ENCODE measurements around the gene ZHX3. TPM values are rescaled to one million over a fixed set of nuclear protein-coding genes. Genes with fewer than 3 reads are reported as not detected.

ZHX3 gene
- polyA plus RNA-seq, 1 experiment = 24.1 TPM

GRCh38 chr20:41226426-41226825 lies 91.1 kb downstream of the ZHX3 start:
- CTCF ChIA-PET = interaction anchor here (5.8 kb wide), 1 partner anchor 54 kb away, joined by 36 read pairs; no protein-coding TSS in a partner anchor

GRCh38 chr20:41225091-41225490 lies 92.4 kb downstream of the ZHX3 start:
- CTCF ChIA-PET = interaction anchor here (1.6 to 5.8 kb wide), 4 partner anchors 7 to 186 kb away, joined by 5 to 43 read pairs (median 22); no protein-coding TSS in a partner anchor
- no peaks in the 10 kb centered on the region for H3K27me3 ChIP-seq (ENCODE audit: control insufficient read depth, insufficient read depth, low read length)
- no peak for DNase-seq (ENCODE audit: low read depth, low spot score)
- no peak overlapping the region for H3K27ac ChIP-seq (ENCODE audit: low read depth, low read length)
- TF ChIP-seq CTCF (IDR thresholded peaks at IDR 0.05; ENCODE audit: low read depth, low read length) = no peak
- H3K9me3 ChIP-seq (ENCODE audit: control insufficient read depth, insufficient read depth, low read length) = no peaks in the 10 kb centered on the region
- no peak overlapping the region for H3K4me3 ChIP-seq (ENCODE audit: low read depth, low read length)
- POLR2A ChIA-PET = no interaction called here

More at GRCh38 chr20:41226426-41226825, 91.1 kb downstream of the ZHX3 start:
- no peaks in the 10 kb centered on the region for H3K9me3 ChIP-seq (ENCODE audit: control insufficient read depth, insufficient read depth, low read length)
- POLR2A ChIA-PET = no interaction called here
- DNase-seq (ENCODE audit: low read depth, low spot score) = no peak
- no peak overlapping the region for H3K4me3 ChIP-seq (ENCODE audit: low read depth, low read length)
- no peak overlapping the region for H3K27ac ChIP-seq (ENCODE audit: low read depth, low read length)
- no peak for TF ChIP-seq CTCF (IDR thresholded peaks at IDR 0.05; ENCODE audit: low read depth, low read length)
- H3K27me3 ChIP-seq (ENCODE audit: control insufficient read depth, insufficient read depth, low read length) = no peaks in the 10 kb centered on the region

- ChIA-PET POLR2A (interaction anchor here (2.1 kb wide), 1 partner anchor 105 kb away, joined by 4 read pairs; no protein-coding TSS in a partner anchor), CTCF (interaction anchor here (1.1 to 5.8 kb wide), 6 partner anchors 8 to 187 kb away, joined by 3 to 43 read pairs (median 6); no protein-coding TSS in a partner anchor)
- Histone ChIP-seq H3K27me3 (ENCODE audit: control insufficient read depth, insufficient read depth, low read length) (no peaks in the 10 kb centered on the region), H3K4me3 (ENCODE audit: low read depth, low read length) (no peak overlapping the region), H3K9me3 (ENCODE audit: control insufficient read depth, insufficient read depth, low read length) (no peaks in the 10 kb centered on the region), H3K27ac (ENCODE audit: low read depth, low read length) (no peak overlapping the region)
- TF ChIP-seq CTCF (IDR thresholded peaks at IDR 0.05; ENCODE audit: low read depth, low read length) = no peak
- DNase-seq (ENCODE audit: low read depth, low spot score) = no peak
These were observed 93.2 kb downstream of the ZHX3 start for GRCh38 chr20:41224281-41224680.

- H3K4me3 ChIP-seq (ENCODE audit: low read depth, low read length) = no peak overlapping the region
- CTCF ChIA-PET = interaction anchor here (0.6 to 5.8 kb wide), 7 partner anchors 9 to 255 kb away, joined by 3 to 43 read pairs (median 4); no protein-coding TSS in a partner anchor
These were observed 94.4 kb downstream of the ZHX3 start for GRCh38 chr20:41223112-41223511.

More at GRCh38 chr20:41223112-41223511, 94.4 kb downstream of the ZHX3 start:
- TF ChIP-seq CTCF (IDR thresholded peaks at IDR 0.05; ENCODE audit: low read depth, low read length) = no peak
- no peaks in the 10 kb centered on the region for H3K9me3 ChIP-seq (ENCODE audit: control insufficient read depth, insufficient read depth, low read length)
- H3K27me3 ChIP-seq (ENCODE audit: control insufficient read depth, insufficient read depth, low read length) = no peaks in the 10 kb centered on the region
- POLR2A ChIA-PET = interaction anchor here (0.6 to 2.1 kb wide), 2 partner anchors 45 to 107 kb away, joined by 3 to 4 read pairs; no protein-coding TSS in a partner anchor
- DNase-seq (ENCODE audit: low read depth, low spot score) = no peak
- H3K27ac ChIP-seq (ENCODE audit: low read depth, low read length) = no peak overlapping the region

Measured in AG04450 (cell line).